CD14-positive monocyte (primary cell): Measurements from ENCODE around the gene ELAPOR1. TPM values are rescaled to one million over a fixed set of nuclear protein-coding genes. Genes with fewer than 3 reads are reported as not detected.
A peak's percentile ranks its signal among the peaks of the same experiment; 100 is the strongest.

Experiments
- DNase-seq, 3 donors: peaks; one replicate each; pipeline ENCODE4 v3.0.0-alpha.2; 2011 to 2022
- H2AFZ ChIP-seq: 2 replicates; pipeline ENCODE4 v1.6.0; 2012; ENCODE audit warnings: mild to moderate bottlenecking, low read depth, low read length, inconsistent platforms; ENCODE audit not compliant: insufficient read depth, poor library complexity, severe bottlenecking
- H3K27ac ChIP-seq, 2 donors: 1 replicate in 1 of 2; 2 replicates in 1 of 2; pipeline ENCODE4 v1.5.1; 2012 to 2013; ENCODE audit warnings: low read length in 2 of 2, control low read depth in 1 of 2, inconsistent platforms in 1 of 2, low read depth in 1 of 2, mild to moderate bottlenecking in 1 of 2
- H3K27me3 ChIP-seq, 2 donors: one replicate each; pipeline versions ENCODE4 v1.6.0 to v1.6.1; 2011 to 2013; ENCODE audit warnings: low read length in 2 of 2; ENCODE audit not compliant: control insufficient read depth in 2 of 2, insufficient read depth in 2 of 2
- H3K36me3 ChIP-seq, 2 donors: replicated peaks in 1 of 2; 1 replicate in 1 of 2; 2 replicates in 1 of 2; pipeline versions ENCODE4 v1.5.1 to v1.6.1; 2012 to 2013; ENCODE audit warnings: low read length in 2 of 2, control low read depth in 1 of 2, inconsistent platforms in 1 of 2, mild to moderate bottlenecking in 1 of 2; ENCODE audit not compliant: insufficient read depth in 2 of 2, control insufficient read depth in 1 of 2
- H3K4me1 ChIP-seq, 2 donors: 1 replicate in 1 of 2; 2 replicates in 1 of 2; pipeline versions ENCODE4 v1.5.1 to v1.6.1; 2012 to 2013; ENCODE audit warnings: low read length in 2 of 2, control low read depth in 1 of 2, inconsistent platforms in 1 of 2, mild to moderate bottlenecking in 1 of 2, moderate library complexity in 1 of 2; ENCODE audit not compliant: insufficient read depth in 2 of 2, control insufficient read depth in 1 of 2
- H3K4me2 ChIP-seq: replicated peaks from 2 replicates; pipeline ENCODE3; 2012; ENCODE audit warnings: low read length, moderate library complexity, mild to moderate bottlenecking; ENCODE audit not compliant: poor library complexity, severe bottlenecking; ENCODE audit errors: extremely low read depth
- H3K4me3 ChIP-seq, 3 experiments: fragments of 200-600 bp in 1 of 3; sonication (generic) in 1 of 3; replicated peaks in 1 of 3; 1 replicate in 2 of 3; 2 replicates in 1 of 3; pipeline ENCODE4 v1.5.1; 2011 to 2013; ENCODE audit warnings: low read length in 3 of 3, mild to moderate bottlenecking in 3 of 3, control low read depth in 2 of 3, low read depth in 2 of 3, inconsistent platforms in 1 of 3, moderate library complexity in 1 of 3
- H3K79me2 ChIP-seq: 2 replicates; pipeline ENCODE4 v1.6.0; 2012; ENCODE audit warnings: mild to moderate bottlenecking, control low read depth, inconsistent platforms, low read length, moderate library complexity; ENCODE audit not compliant: insufficient read depth
- H3K9ac ChIP-seq: 2 replicates; pipeline ENCODE4 v1.6.0; 2017; ENCODE audit warnings: low read length, mild to moderate bottlenecking; ENCODE audit not compliant: insufficient read depth, poor library complexity, severe bottlenecking
- H3K9me3 ChIP-seq, 2 donors: replicated peaks in 1 of 2; 1 replicate in 1 of 2; 2 replicates in 1 of 2; pipeline versions ENCODE4 v1.5.1 to v1.6.1; 2012 to 2013; ENCODE audit warnings: low read length in 2 of 2, control low read depth in 1 of 2; ENCODE audit not compliant: control insufficient read depth in 1 of 2, insufficient read depth in 1 of 2
- H4K20me1 ChIP-seq: 2 replicates; pipeline ENCODE4 v1.6.0; 2012; ENCODE audit warnings: mild to moderate bottlenecking, low read length, control low read depth, moderate library complexity; ENCODE audit not compliant: insufficient read depth
- H3K27ac Mint-ChIP-seq, 7 donors: one replicate each; pipeline ENCODE4 v1.8.0; 2020; ENCODE audit warnings: mild to moderate bottlenecking in 7 of 7, mixed read lengths in 7 of 7, moderate library complexity in 6 of 7, inconsistent platforms in 2 of 7
- H3K27me3 Mint-ChIP-seq, 3 donors: one replicate each; pipeline ENCODE4 v1.8.0; 2021 to 2022; ENCODE audit warnings: low read depth in 3 of 3, mild to moderate bottlenecking in 3 of 3, mixed read lengths in 3 of 3, moderate library complexity in 3 of 3, inconsistent platforms in 1 of 3
- H3K36me3 Mint-ChIP-seq, 2 donors: one replicate each; pipeline ENCODE4 v1.8.0; 2020; ENCODE audit warnings: mixed read lengths in 2 of 2, inconsistent platforms in 1 of 2, mild to moderate bottlenecking in 1 of 2
- H3K4me1 Mint-ChIP-seq: one replicate; pipeline ENCODE4 v1.8.0; 2020; ENCODE audit warnings: mild to moderate bottlenecking, mixed read lengths
- H3K4me3 Mint-ChIP-seq, 2 donors: one replicate each; pipeline ENCODE4 v1.8.0; 2020; ENCODE audit warnings: mild to moderate bottlenecking in 2 of 2, mixed read lengths in 2 of 2, moderate library complexity in 1 of 2
- H3K9me3 Mint-ChIP-seq, 7 donors: one replicate each; pipeline ENCODE4 v1.8.0; 2020 to 2022; ENCODE audit warnings: mixed read lengths in 7 of 7, mild to moderate bottlenecking in 6 of 7, moderate library complexity in 6 of 7, inconsistent platforms in 2 of 7
- CTCF ChIP-seq: fragments of 200-600 bp; IDR thresholded peaks from one replicate; pipeline ENCODE4 v1.8.0; 2022; ENCODE audit warnings: antibody characterized with exemption, mild to moderate bottlenecking
- WGBS: methylation state at CpG from one replicate; pipeline ENCODE4 v1.1.5; 2013; ENCODE audit warnings: missing lambda C conversion rate; ENCODE audit not compliant: insufficient coverage; 5-methylcytosine and 5-hydroxymethylcytosine counted together
- intact Hi-C, 2 donors: fragments of 100-400 bp; cut with micrococcal nuclease; formaldehyde crosslinking; loops; one replicate each; pipeline versions ENCODE4 v1.15.0 to v1.15.1; 2023
- polyA plus RNA-seq, 3 donors: library from polyadenylated mRNA; depleted of rRNA in 1 of 3; unstranded in 2 of 3; stranded (reverse) in 1 of 3; fragments of 300-500 nt in 2 of 3; fragments of >200 nt in 1 of 3; fragmentation: Illumina TruSeq in 2 of 3; gene quantifications; 1 replicate in 2 of 3; 2 replicates in 1 of 3; pipeline ENCODE4 v1.2.3, GENCODE V29; 2012 to 2021

The ELAPOR1 gene
- polyA plus RNA-seq, 3 donors = 0.12 TPM; not detected in 2

GRCh38 chr1:109133002-109133706 lies 19.2 kb downstream of the ELAPOR1 start:
- DNase-seq = no peak
- Histone ChIP-seq H3K36me3 (no peaks in the 10 kb centered on the region), H4K20me1 (no peaks in the 10 kb centered on the region), H3K27me3 (no peaks in the 10 kb centered on the region), H3K4me1 (peaks cover 24 to 30% of the 10 kb centered on the region in 2 donors), H3K9ac (no peak overlapping the region), H3K27ac (peak overlapping the region in 1 of 2 donors; percentile 60), H3K9me3 (no peaks in the 10 kb centered on the region), H3K4me2 (peak overlapping the region; percentile 51), H3K4me3 (peak overlapping the region in 1 of 3 experiments; percentile 52), H2AFZ (no peak overlapping the region), H3K79me2 (no peaks in the 10 kb centered on the region)
- Mint-ChIP-seq H3K9me3 (no peaks in the 10 kb centered on the region), H3K36me3 (no peaks in the 10 kb centered on the region), H3K4me3 (peak overlapping the region in 1 of 2 donors; percentile 59), H3K27me3 (peaks cover 0 to 4% (median 1%) of the 10 kb centered on the region in 3 donors), H3K4me1 (peaks cover 34% of the 10 kb centered on the region), H3K27ac (peak overlapping the region; percentile 51 to 88 (median 69))
- TF ChIP-seq CTCF = no peak
- intact Hi-C loops = no loop called here
- no CpG with 5 or more reads among the region's 4 CpGs for WGBS

GRCh38 chr1:109133815-109134214 lies 19.9 kb downstream of the ELAPOR1 start:
- no peak for TF ChIP-seq CTCF
- peak; percentile 60 to 75 (median 75) for DNase-seq
- peak overlapping the region in 1 of 3 experiments; percentile 52 for H3K4me3 ChIP-seq
- H3K9me3 Mint-ChIP-seq = no peaks in the 10 kb centered on the region
- intact Hi-C loops = no loop called here
- H3K79me2 ChIP-seq = no peaks in the 10 kb centered on the region
- H3K27ac ChIP-seq = peak overlapping the region; percentile 42 to 60
- peaks cover 40% of the 10 kb centered on the region for H3K4me1 Mint-ChIP-seq
- no peaks in the 10 kb centered on the region for H3K27me3 ChIP-seq
- H3K27ac Mint-ChIP-seq = peak overlapping the region; percentile 51 to 90 (median 83)
- H4K20me1 ChIP-seq = no peaks in the 10 kb centered on the region
- H3K9me3 ChIP-seq = no peaks in the 10 kb centered on the region
- H2AFZ ChIP-seq = peak overlapping the region; percentile 74
- WGBS = no CpG with 5 or more reads among the region's 2 CpGs
- peaks cover 31 to 36% of the 10 kb centered on the region in 2 donors for H3K4me1 ChIP-seq
- H3K4me3 Mint-ChIP-seq = peak overlapping the region; percentile 48 to 59
- no peak overlapping the region for H3K9ac ChIP-seq
- no peaks in the 10 kb centered on the region for H3K36me3 Mint-ChIP-seq
- peaks cover 0 to 4% (median 1%) of the 10 kb centered on the region in 3 donors for H3K27me3 Mint-ChIP-seq
- no peaks in the 10 kb centered on the region for H3K36me3 ChIP-seq
- H3K4me2 ChIP-seq = peak overlapping the region; percentile 51
